ENCODE results near the gene DIMT1.

- TF ChIP-seq CTCF (optimal IDR thresholded peaks at IDR 0.05 in 1 of 3, IDR thresholded peaks at IDR 0.05 in 1 of 3, conservative IDR thresholded peaks at IDR 0.05 in 1 of 3; ENCODE audit: extremely low read depth in 1 of 3, insufficient read depth in 2 of 3, low read length in 3 of 3) (no peak), EZH2 (IDR thresholded peaks at IDR 0.05; ENCODE audit: low read length) (no peak)
Observed at GRCh38 chr5:62341783-62342475, 61.8 kb downstream of the DIMT1 start.

All from keratinocyte (primary cell).